Peyer's patch (tissue), 4 donors: Measurements from ENCODE around the gene COL24A1.

ENCODE experiments used
- CTCF ChIP-seq, 6 experiments: fragments of 450-650 bp in 4 of 6; fragments of 200-600 bp in 2 of 6; sonication (generic) in 1 of 6; IDR thresholded peaks; one replicate each; pipeline ENCODE4 v1.5.1; 2017 to 2019; ENCODE audit warnings: antibody characterized with exemption in 6 of 6, mild to moderate bottlenecking in 3 of 6, moderate library complexity in 1 of 6
- POLR2A ChIP-seq, 2 donors: fragments of 450-650 bp; IDR thresholded peaks; one replicate each; pipeline ENCODE4 v1.5.1; 2017; ENCODE audit warnings: antibody characterized with exemption in 2 of 2, mild to moderate bottlenecking in 2 of 2, moderate library complexity in 2 of 2

- TF ChIP-seq CTCF (IDR thresholded peaks at IDR 0.05) (no peak), POLR2A (IDR thresholded peaks at IDR 0.05) (no peak)
Measured at GRCh38 chr1:85818371-85818770, 338.2 kb downstream of the COL24A1 start.
